Suppressor macrophage treated with lipopolysaccharide for 1 hour (primary cell): ENCODE measurements around the gene ARL2.
"Not testable (repeated sequence)": the region's sequence is repeated elsewhere in the genome, so short reads cannot be mapped to it uniquely, and the experiment has no call there.

Source experiments
- DNase-seq, 3 donors: peaks; one replicate each; pipeline ENCODE4 v3.0.0-alpha.2; 2020 to 2022

Gene ARL2

DNA sequence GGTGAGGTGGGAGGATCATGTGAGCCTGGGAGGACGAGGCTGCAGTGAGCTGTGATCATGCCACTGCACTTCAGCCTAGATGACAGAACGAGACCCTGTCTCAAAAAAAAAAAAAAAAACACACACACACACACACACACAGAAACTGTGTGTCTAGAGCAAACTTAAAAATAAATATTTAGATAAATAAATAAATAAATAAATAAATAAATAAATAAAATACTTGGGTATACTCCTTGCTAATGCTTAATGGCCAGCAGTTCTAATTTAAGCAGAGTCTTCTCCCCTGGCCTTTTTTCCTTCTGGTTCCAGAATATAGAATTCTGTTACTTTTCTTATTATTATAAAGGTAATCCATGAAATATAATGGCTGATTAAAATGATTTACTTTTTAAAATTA is 5.1 kb upstream of the ARL2 start:
- no peak for DNase-seq

DNA sequence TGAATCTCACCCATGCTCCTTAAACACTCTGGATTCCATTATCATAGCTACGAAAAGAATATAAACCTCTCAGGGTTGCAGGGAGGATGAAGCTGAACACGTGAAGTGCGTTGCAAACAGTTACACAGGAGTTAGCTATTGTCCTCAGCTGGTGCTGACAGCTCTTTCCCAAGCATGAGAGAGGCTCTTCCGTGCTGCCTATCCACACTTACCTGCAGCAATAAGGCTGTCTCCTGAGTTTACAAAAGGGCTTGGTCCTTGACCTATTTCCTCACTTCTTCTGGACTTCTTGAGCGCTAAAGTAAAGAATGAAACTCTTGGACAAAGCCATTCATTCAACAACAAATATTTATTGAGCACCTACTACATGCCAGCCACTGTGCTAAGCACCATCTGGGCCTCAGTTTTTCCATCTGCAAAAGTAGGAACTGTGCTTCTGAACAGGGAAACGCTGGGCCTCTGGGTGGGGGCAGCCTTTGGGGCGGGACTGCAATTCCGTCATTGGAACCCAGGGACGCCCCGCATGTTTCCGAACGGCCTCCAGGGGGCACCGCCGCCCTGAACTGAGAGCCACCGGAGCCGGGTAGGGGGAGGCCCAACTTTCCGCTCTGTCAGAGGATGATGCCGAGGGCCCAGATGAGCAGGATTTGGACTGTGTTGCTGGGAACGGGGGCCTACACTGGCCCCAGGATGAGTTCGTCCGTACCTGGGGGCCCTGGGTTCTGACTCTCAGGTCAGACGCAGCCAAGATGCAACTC is 651 bp upstream of the ARL2 start:
- peak; percentile 94 to 96 (median 96) for DNase-seq

DNA sequence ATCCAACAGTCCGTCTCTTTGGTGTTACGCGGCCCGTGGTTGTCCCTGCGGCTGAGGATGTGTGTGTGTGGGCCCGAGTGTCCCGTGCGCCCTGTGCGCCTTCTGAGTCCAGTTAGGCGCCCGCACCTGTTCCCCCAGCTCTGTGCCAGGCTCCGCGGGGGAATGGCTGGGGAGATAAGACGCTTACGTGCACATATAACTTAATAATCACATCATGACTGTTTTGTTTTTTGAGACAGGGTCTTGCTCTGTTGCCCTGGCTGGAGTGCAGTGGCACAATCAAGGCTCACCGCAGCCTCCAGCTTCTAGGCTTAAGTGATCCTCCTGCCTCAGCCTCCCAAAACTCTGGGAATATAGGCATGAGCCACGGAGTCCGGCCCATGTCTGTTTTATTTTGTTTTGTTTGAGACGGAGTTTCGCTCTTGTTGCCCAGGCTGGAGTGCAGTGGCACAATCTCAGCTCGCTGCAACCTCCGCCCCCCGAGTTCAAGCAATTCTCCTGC is 817 bp downstream of the ARL2 start:
- DNase-seq: no peak

DNA sequence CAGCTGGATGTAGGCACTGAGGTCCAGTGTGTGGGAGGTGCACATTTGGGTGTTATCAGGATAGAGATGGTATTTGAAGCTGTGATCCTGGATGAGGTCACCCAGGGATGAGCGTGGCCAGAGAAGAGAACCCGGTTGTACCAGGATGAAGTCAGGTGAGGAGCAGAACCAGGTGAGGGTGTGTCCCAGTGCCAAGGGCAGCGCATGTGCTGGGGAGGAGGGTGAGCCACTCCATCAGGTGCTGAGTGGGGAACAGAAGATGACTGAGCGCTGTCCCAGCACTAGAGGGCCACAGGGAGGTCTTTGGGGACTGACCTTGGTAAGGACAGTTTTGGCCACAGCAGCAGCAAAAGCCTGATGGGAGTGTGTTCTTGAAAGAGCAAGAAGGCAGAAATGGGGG is 2.7 kb downstream of the ARL2 start:
- DNase-seq: no peak

DNA sequence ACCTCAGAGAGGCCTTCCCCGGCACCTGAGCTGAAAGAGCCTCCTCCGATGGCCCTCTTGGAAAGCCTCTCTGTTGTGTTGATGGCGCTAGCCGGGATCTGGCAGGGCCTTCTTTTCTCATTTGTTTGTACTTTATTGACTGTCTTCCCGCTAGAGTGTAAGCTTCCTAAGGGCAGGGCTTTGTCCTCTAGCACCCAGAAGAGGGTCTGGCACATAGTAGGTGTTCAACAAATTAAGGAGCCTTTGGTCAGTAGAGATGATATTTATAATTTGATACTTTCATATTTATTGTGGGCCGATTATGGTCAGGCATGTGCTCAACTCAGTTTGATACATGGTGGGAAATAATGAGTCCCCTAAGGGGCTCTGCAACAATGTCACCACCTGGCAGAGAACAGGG is 4.0 kb downstream of the ARL2 start:
- DNase-seq: no peak

DNA sequence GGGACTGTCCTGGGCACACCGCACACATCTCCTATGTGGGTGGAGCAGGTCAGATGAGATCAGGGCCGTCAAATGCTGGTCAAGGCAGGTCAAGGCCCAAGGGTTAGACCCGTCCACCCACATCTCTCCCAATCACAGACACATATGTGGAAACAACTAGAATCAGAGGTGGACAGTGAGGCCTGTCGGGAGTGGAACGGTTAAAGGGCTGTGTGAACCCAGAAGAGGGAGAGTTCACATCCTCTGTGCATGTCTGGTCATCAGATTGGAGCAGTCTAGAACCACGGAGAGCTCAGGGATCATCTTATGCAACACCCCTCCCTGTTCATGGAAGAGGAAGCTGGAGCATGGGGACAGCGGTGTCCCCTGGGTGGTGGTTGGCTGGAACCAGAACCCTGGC is 5.9 kb downstream of the ARL2 start:
- no peak for DNase-seq

DNA sequence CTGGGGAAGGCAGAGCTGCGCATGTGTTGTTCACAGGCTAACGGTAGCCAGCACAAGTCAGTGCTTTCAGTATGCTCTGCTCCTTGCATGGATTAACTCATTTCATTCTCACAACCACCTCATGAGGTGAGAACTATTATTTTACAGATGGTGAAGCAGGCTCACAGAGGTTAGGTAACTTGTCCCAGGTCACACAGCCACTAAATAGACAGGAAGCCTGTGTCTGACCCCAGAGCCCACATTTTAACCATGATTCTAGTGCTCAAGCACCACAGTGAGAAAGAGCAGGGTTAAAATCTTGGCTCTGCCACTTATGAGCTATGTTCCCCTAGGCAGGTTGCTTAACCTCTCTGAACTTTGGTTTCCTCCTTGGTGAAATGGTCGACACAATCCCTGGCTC is 7.0 kb downstream of the ARL2 start:
- no peak for DNase-seq

DNA sequence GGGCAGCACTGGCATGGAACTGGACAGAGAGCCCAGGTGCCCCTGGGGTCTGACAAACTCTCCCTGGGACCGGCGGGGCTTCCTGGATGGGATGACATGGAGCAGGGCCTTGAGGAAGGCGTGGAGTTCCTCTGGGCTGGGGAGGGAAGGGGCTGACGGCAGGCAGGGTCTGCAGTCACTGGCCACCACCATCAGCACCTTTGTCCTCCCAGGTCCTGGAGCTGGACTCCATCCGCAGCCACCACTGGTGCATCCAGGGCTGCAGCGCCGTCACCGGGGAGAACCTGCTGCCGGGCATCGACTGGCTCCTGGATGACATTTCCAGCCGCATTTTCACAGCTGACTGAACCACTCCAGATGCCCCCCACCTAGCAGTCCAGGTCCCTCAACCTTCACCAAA is 7.5 kb downstream of the ARL2 start:
- DNase-seq: no peak

DNA sequence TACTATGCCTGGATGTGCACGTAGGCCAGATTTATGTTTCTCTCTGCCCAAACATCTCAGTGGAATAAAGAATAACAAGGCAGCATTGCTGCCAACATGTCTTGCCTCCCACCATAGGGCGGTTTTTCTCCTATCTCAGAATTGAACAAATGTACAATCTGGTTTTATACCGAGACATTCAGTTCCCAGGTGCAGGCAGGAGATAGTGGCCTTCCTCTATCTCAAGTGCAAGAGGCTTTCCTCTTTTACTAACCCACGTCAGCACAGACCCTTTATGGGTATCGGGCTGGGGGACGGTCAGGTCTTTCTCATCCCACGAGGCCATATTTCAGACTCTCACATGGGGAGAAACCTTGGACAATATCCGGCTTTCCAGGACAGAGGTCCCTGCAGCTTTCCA is 9.5 kb downstream of the ARL2 start:
- not testable (repeated sequence) for DNase-seq

DNA sequence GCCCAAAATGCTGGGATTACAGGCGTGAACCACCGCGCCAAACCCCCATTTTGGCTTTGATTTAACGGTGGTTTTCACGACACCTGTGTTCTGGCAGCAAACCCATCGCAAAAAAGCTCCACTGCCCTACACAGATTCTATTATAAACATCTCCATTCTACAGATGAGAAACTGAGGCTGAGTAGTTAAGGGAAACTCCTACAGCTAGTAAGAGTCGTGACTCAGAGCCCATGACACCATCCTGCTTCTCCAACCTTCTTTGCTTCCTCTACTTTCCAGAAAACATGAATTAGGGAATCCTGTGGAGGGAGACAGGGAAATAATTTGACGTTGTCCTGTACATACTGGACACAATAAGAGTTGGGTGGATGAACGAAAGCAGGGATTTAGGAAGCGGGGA is 12.8 kb downstream of the ARL2 start:
- peak; percentile 39 to 67 (median 52) for DNase-seq

DNA sequence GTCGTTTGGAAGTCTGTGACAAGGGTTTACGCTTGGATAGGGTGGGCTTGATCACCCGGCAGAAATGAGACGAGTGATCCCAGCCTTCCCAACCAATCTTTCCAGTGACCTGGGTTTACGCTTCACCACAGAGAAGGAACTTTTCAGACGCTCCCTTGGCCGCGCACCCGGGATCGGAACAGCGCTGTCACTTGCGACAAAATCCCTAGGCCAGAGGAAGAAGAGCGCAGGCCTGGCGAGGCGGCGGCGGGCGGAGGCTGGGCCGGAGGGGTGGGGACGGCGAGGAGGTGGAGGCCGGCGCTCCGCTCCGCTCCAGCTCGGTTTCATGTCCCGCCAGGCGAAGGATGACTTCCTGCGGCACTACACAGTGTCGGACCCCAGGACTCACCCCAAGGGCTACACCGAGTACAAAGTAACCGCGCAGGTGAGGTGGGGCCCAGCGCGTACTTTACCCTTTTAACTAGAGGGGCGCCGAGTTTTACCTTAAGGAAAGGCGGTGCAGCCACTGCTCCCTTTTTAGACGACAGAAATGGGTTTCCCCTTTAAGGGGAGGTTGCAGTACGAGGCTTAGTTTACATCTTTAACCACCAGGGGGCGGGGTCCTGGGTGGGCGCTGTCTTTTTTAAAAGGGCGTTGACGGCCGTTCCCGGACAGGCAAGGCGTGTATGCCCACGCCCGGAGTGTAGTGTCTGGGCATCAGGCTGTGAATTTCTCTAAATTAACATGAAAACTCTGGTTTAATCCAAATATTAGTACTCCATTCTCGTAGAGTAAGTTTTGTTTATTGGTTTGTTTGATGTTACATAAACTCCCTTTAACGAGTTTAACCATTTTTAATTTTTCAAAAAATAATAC is 13.5 kb downstream of the ARL2 start, which contains the start of gene SNX15:
SNX15 (plus strand) TSS at position 227 of the 855 bp plus-strand sequence; CDS start at position 326, 99 bp downstream.
- peak; percentile 96 to 99 (median 98) for DNase-seq

DNA sequence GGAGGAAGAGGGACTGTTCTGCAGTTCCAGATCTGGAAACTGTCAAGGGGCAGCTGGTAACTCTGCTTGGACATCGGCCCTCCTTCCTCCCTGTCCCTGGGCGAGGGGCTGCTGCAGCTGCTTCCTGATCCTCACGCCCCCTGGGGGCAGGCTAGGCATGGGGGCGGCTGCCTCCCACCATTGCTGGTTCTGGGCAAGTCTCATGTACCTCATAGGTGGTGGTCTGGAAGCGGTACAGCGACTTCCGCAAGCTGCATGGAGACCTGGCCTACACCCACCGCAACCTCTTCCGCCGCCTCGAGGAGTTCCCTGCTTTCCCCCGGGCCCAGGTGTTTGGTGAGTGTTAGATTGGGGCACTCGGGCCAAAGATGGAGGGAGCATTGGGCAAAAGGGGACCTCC is 18.3 kb downstream of the ARL2 start:
- DNase-seq: no peak

DNA sequence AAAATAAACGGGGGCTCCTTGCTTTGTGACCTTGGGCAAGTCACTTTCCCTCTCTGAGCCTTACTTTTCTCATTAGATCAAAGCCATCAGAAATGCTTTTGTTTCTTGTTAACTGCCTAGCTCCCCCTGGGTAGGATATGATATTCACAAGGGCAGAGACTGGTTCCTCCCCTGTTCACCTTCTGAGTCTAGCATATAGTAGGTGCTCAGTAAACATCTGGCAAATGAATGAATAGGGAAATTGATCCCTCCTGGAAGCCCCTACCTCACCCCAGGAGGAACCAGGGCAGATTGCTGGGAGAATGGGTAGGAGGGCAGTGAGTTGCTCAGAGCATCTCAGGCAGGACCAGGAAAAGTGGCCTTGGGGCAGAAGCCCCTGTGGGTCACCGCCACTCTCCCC is 20.5 kb downstream of the ARL2 start:
- no peak for DNase-seq

DNA sequence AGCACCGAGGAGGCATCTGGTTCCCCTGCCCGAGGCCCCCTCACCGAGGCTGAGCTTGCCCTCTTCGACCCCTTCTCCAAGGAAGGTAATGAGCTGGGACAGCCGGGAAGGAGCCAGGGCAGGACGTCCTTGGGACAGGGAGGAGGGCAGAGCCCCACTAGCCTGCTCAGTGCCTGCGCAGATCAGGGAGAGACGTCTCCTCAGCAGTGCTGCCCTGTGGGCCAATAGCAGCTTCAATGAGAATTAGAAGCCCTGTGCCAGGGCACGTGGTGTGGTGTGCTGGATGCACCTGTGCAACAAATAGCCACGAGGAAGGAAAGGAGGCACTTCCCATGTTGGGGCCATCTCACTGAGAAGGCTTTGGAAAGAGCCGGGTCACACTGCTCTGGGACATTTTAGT is 21.6 kb downstream of the ARL2 start:
- no peak for DNase-seq

DNA sequence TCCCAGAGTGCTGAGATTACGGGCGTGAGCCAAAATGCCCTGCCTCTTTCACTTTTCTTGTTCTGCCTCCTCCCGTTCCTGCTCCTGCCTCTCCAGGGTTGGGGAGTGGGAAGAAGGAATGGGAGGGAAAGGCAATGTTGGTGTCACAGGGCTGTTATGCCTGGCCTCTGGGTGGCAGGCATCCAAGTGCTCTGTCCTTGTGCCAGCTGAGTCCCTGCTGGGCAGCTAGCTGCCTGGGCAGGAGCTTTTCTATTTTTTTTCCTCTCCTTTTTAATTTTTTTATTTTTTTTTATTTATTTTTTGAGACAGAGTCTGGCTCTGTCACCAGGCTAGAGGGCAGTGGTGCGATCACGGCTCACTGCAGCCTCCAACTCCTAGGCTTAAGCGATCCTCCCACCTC is 23.0 kb downstream of the ARL2 start:
- DNase-seq: no peak

DNA sequence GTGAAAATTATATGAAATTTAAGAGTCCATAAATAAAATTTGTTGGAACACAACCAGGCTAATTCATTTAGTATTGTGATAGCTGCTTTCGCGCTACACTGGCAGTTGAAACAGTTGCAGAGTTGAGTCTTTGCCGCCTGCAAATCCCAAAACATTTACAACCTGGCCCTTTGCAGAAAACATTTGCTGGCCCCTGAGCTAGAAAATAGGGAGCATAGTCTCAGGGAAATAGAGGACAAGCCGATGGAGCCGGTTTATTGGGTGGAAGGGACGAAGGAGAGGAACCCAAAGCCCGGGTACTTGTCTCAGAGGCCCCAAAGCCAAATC is 26.5 kb downstream of the ARL2 start:
- DNase-seq: no peak

DNA sequence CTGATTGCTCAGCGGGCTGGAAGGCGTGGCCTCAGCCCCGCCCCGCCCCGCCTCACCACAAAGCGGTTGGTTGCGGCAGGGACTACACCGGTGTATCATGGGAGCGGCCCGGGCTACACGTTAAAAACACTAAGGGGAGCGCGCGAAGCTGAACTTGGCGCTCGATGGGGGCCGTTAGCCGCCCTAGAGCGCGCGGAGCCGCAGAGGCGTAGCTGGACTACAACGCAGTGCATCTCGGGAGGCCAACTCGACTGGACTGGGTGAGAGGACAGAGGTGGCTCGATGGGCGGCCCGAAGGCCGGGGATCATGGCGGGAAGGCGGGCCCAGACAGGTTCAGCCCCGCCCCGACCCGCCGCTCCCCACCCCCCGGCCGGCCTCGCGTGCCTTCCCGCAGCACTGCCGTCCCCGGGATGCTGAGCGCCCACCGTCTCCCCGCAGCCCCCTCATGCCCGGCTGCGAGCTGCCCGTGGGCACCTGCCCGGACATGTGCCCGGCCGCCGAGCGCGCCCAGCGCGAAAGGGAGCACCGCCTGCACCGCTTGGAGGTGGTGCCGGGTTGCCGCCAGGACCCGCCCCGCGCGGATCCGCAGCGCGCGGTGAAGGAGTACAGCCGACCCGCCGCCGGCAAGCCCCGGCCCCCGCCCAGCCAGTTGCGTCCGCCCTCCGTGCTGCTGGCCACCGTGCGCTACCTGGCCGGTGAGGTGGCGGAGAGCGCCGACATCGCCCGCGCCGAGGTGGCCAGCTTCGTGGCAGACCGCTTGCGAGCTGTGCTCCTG is 27.1 kb downstream of the ARL2 start, which contains the start of gene SAC3D1:
SAC3D1 (plus strand) TSS at position 364 of the 776 bp plus-strand sequence; CDS start at position 447, 83 bp downstream.
- peak; percentile 90 to 95 (median 92) for DNase-seq

DNA sequence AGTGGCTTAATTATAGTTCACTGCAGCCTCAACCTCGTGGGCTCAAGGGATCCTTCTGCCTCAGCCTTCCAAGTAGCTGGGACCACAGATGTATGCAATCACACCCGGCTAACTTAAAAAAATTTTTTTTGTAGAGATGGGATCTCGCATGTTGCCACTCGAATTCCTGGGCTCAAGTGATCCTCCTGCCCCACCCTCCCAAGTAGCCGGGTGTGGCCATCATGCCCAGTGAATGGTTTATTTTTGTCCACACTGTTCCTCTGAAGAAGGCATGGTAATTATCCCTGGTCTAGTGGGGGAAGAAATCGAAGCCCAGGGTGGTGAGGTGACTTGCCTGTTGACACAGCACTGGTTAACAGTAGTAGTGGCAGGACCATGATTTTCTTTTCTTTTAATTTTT is 28.9 kb downstream of the ARL2 start:
- no peak for DNase-seq

DNA sequence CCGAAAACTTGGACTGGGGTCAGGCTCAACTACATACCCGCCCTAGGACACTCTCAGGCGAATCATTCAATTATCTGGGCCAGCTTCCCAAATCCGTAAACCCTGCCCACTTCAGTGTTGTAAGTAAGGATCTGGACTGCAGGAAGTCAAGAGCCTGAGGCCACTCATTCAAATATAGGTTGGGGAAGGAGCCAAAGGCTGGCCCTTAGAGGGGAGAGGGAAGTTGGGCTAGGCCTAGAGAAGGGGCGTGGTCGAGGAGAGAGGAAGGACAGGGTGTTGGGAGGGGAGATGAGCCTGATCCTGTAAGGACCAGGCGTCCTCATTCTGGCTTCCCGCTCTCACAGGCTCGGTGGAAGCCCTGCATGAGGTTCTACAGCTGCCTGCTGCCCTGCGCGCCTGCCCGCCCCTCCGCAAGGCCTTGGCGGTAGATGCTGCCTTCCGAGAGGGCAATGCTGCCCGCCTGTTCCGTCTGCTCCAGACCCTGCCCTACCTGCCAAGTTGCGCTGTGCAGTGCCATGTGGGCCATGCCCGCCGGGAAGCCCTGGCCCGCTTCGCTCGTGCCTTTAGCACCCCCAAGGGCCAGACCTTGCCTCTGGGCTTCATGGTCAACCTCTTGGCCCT is 30.0 kb downstream of the ARL2 start:
- peak; percentile 86 to 89 (median 89) for DNase-seq

DNA sequence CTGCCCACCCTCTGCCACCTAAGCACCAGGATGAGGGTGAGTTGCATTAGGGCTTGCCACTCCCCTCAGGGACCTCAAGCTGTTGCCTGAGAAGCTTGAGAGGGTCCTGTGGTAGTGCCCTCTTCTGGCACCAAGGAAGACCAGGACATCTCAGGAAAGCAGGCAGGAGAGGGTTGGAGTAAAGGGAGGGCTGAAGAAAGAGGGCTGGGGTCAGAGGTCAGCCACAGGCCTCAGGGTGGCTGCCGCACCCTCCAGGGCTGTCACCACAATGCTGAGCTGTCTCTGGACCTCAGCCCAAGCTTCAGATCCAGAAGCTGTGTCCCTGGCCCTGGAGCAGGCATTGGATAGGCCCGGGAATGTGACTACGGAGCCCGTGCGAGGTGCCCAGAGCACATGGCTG is 31.1 kb downstream of the ARL2 start:
- no peak for DNase-seq

DNA sequence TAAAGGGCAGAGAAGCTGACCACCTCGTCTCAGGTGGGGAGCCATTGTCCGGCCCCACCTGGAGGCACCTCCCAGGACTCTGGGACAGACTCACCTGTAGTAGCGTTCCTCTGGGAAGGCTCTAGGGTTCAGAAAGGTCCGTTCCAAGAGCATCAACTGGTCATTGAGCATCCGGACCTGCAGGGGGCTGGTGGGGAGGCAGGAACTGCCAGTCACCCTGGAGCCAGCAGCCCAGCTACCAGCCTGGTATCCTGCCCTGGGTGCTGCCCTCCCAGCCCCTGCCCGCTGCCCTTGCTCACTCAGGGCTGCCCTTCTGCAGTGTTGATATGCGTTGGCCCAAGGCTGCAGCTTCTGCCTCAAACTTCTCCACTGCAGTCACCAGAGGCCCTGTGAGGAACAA is 31.8 kb downstream of the ARL2 start:
- DNase-seq: no peak

DNA sequence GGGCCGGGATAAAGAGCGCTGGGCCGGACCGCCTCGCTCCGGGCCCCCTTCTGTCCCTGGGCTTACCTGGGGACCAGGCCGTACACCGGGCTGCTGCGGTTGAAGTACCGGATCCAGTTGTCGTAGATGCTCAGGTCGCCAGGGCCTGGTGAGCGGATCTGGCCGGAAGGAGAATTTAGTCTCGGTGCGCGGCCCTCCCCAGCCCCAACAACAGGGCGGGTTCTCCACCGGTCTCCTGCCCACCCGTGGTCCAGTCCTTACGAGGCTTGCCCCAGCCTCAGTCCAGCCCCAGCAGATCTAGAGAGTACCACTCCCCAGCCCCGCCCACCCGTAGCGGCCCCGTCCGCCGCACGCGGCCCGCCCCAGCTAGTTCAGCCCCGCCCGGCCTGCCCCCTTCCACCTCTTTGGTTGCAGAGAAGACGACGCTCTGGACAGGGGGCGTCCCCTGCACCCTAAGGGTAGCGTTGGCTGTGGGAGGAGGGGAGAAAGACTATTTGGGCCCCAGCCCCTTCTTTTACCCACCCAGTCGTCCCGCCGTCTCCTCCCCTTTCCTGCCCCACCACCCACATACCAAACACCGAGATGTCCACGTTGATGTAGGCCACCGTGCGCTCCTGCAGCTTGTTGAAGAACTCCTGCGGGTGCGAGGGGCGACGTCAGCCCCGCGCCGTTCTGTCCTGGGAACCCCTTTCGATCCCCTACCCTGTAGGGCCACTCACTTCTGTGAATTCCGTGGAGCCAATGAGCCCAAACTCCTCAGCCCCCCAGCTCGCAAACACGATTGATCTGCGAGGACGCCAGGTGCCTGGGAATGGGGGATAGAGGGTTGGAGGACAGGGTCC is 33.8 kb downstream of the ARL2 start:
- DNase-seq: no peak
